Right lobe of liver (tissue), 4 donors: ENCODE results near the gene NDUFA5.

Experiments used
- CTCF ChIP-seq, 4 donors: fragments of 200-600 bp in 3 of 4; fragments of 450-650 bp in 1 of 4; IDR thresholded peaks; one replicate each; pipeline versions ENCODE4 v1.5.1 to v1.8.0; 2016 to 2022; ENCODE audit warnings: antibody characterized with exemption in 4 of 4, mild to moderate bottlenecking in 2 of 4
- POLR2A ChIP-seq: fragments of 450-650 bp; IDR thresholded peaks from one replicate; pipeline ENCODE4 v1.6.1; 2017; ENCODE audit warnings: antibody characterized with exemption, mild to moderate bottlenecking
- donor health status: DM: no; HTN: no; CAD: no.
- donor health status: DM: no; HTN: no; CAD: no.
- donor health status: DM: no; HTN: yes; CAD: no.

- TF ChIP-seq CTCF (IDR thresholded peaks at IDR 0.05) (no peak), POLR2A (no peak)
Observed at GRCh38 chr7:123601530-123601929, 43.9 kb upstream of the NDUFA5 start, which contains the start of gene ASB15.
